ENCODE results near the gene KTN1. TPM values are rescaled to one million over a fixed set of nuclear protein-coding genes. Genes with fewer than 3 reads are reported as not detected.

Gene KTN1
- total RNA-seq, 1 donor from 2014 or later: 155 TPM

DNA sequence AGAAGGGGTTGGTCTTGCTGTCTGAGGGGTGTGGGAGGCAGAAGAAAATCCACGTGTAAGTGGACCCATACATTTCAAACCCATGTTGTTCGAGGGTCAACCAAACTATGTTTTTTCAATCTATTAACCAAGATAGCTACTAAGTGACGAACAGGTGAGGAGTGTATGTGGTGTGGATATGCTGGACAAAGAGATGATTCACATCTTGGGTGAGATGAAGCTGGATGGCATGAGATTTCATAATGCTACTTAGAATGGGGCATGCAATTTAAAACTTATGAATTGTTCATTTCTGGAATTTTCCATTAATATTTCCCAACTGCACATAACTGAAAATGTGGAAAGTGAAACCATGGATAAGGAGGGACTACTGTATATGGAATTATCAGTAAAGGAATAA is 17.9 kb upstream of the KTN1 start:
- no peak for DNase-seq (ENCODE audit: low spot score, unreplicated experiment)
- no peaks in the 10 kb centered on the region for H3K9me3 Mint-ChIP-seq (ENCODE audit: low read depth)
- no peak overlapping the region for H3K27ac Mint-ChIP-seq
- H3K27me3 Mint-ChIP-seq: no peaks in the 10 kb centered on the region
- no peaks in the 10 kb centered on the region for H3K36me3 Mint-ChIP-seq (ENCODE audit: insufficient read depth)
- TF ChIP-seq, protein P1, sequence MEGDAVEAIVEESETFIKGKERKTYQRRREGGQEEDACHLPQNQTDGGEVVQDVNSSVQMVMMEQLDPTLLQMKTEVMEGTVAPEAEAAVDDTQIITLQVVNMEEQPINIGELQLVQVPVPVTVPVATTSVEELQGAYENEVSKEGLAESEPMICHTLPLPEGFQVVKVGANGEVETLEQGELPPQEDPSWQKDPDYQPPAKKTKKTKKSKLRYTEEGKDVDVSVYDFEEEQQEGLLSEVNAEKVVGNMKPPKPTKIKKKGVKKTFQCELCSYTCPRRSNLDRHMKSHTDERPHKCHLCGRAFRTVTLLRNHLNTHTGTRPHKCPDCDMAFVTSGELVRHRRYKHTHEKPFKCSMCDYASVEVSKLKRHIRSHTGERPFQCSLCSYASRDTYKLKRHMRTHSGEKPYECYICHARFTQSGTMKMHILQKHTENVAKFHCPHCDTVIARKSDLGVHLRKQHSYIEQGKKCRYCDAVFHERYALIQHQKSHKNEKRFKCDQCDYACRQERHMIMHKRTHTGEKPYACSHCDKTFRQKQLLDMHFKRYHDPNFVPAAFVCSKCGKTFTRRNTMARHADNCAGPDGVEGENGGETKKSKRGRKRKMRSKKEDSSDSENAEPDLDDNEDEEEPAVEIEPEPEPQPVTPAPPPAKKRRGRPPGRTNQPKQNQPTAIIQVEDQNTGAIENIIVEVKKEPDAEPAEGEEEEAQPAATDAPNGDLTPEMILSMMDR (IDR thresholded peaks at IDR 0.05; ENCODE audit: unreplicated experiment): no peak
- no peak overlapping the region for H3K4me3 Mint-ChIP-seq (ENCODE audit: low read depth)
- H3K4me1 Mint-ChIP-seq (ENCODE audit: low read depth): no peaks in the 10 kb centered on the region

DNA sequence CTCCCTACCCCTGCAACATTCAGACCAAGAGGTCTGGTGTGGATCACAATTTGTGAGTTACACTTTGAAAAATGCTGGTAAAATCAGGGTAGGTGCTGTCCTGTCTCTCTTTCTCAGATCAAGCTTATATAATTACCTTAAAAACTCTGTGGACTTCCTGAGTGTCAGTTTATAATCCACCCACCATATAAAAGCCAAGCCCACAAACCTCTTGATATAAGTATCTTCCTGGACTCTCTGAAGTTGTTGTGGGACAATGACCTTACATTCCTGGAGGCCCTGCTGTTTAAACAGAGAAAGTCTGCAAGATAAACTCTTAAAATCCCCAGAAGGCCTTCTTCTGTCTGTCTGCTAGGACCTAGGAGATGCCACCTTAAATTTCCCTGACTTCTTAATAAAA is 11.4 kb upstream of the KTN1 start:
- TF ChIP-seq, protein P1 (IDR thresholded peaks at IDR 0.05; ENCODE audit: unreplicated experiment): no peak
- no peak for DNase-seq (ENCODE audit: low spot score, unreplicated experiment)
- no peaks in the 10 kb centered on the region for H3K9me3 Mint-ChIP-seq (ENCODE audit: low read depth)
- H3K27ac Mint-ChIP-seq: no peak overlapping the region
- no peaks in the 10 kb centered on the region for H3K36me3 Mint-ChIP-seq (ENCODE audit: insufficient read depth)
- H3K4me1 Mint-ChIP-seq (ENCODE audit: low read depth): peaks cover 2% of the 10 kb centered on the region
- H3K4me3 Mint-ChIP-seq (ENCODE audit: low read depth): no peak overlapping the region
- no peaks in the 10 kb centered on the region for H3K27me3 Mint-ChIP-seq

DNA sequence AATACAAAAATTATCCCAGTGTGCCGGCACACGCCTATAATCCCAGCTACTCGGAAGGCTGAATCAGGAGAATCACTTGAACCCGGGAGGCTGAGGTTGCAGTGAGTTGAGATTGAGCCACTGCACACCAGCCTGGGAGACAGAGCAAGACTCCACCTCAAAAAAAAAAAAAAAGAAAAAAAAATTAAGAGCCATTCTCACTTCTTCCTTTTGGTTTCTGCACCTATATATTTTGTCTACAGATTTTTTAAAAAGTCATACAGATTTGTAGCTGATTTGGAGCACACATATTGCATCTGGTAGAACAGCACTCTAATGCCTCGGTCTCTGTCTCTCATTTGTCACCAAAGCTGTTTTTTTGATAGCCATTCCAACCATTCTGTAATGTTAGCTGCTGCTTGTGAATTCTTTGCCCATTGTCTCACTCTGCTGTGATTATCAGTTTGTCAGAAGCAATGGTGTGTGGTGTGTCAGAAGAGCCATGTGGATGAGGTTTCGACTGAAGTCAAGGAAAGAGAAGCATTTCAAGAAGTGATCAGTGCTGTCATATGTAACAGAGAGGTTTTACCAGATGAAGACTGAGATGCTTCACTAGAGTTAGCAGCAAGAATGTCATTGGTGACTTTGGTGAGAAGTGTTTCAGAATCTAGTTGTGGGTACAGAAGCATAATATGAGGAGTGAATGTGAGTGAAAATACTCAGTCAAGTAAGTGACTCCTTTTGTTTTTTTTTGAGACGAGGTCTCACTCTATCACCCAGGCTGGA is 8.7 kb upstream of the KTN1 start:
- no peaks in the 10 kb centered on the region for H3K9me3 Mint-ChIP-seq (ENCODE audit: low read depth)
- H3K4me3 Mint-ChIP-seq (ENCODE audit: low read depth): no peak overlapping the region
- no peaks in the 10 kb centered on the region for H3K27me3 Mint-ChIP-seq
- H3K36me3 Mint-ChIP-seq (ENCODE audit: insufficient read depth): no peaks in the 10 kb centered on the region
- peaks cover 2% of the 10 kb centered on the region for H3K4me1 Mint-ChIP-seq (ENCODE audit: low read depth)
- no peak overlapping the region for H3K27ac Mint-ChIP-seq
- DNase-seq (ENCODE audit: low spot score, unreplicated experiment): no peak
- TF ChIP-seq, protein P1 (IDR thresholded peaks at IDR 0.05; ENCODE audit: unreplicated experiment): no peak

DNA sequence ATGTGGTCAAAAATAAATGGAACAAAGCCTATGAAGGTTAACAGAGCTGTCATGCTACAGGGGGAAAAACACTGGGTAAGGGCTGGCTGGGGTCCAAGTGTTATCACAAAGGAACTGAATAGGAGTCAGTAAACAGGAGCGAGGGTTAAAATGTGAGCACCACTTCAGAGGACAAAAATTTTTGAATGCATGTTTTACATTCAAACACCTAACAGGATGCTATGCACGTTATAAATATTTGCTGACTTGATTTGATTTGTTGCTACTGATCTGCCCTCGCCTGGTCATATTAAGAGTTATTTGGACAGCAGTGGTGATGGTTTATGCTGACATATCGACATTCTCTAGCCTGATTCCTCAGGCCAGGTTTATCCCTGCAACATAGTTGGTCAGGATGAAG is 7.4 kb upstream of the KTN1 start:
- H3K9me3 Mint-ChIP-seq (ENCODE audit: low read depth): no peaks in the 10 kb centered on the region
- H3K36me3 Mint-ChIP-seq (ENCODE audit: insufficient read depth): no peaks in the 10 kb centered on the region
- no peaks in the 10 kb centered on the region for H3K27me3 Mint-ChIP-seq
- no peak for DNase-seq (ENCODE audit: low spot score, unreplicated experiment)
- TF ChIP-seq, protein P1 (IDR thresholded peaks at IDR 0.05; ENCODE audit: unreplicated experiment): no peak
- H3K4me3 Mint-ChIP-seq (ENCODE audit: low read depth): no peak overlapping the region
- H3K27ac Mint-ChIP-seq: no peak overlapping the region
- H3K4me1 Mint-ChIP-seq (ENCODE audit: low read depth): peaks cover 2% of the 10 kb centered on the region

DNA sequence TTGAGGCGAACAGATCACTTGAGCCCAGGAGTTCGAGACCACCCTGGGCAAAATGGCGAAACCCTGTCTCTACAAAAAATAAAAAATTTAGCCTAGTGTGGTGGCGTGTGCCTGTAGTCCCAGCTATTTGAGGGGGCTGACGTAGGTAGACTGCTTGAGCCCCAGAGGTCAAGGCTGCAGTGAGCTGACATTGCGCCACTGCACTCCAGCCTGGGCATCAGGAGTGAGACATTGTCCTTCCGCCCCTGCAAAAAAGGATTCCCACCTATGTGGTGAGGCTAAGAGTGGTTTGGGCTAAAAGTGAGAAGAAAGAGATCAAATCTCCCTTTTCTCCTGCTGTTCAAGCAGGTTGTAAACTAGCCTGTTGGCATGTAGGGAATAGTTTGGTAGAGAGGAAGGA is 5.0 kb upstream of the KTN1 start:
- Mint-ChIP-seq H3K9me3 (ENCODE audit: low read depth) (no peaks in the 10 kb centered on the region), H3K27ac (no peak overlapping the region), H3K4me3 (ENCODE audit: low read depth) (no peak overlapping the region), H3K4me1 (ENCODE audit: low read depth) (peaks cover 2% of the 10 kb centered on the region), H3K27me3 (no peaks in the 10 kb centered on the region), H3K36me3 (ENCODE audit: insufficient read depth) (no peaks in the 10 kb centered on the region)
- TF ChIP-seq, protein P1 (IDR thresholded peaks at IDR 0.05; ENCODE audit: unreplicated experiment): no peak
- DNase-seq (ENCODE audit: low spot score, unreplicated experiment): no peak
